OCI-LY1 (cell line): ENCODE data around the gene HBD.

Experiments
- EZH2 ChIP-seq: fragments of 200-600 bp; sonication (generic), shearing (Covaris generic); IDR thresholded peaks from 2 replicates; pipeline ENCODE4 v1.8.0; 2017; ENCODE audit warnings: borderline replicate concordance, mixed run types, mild to moderate bottlenecking, antibody characterized with exemption, low read length, moderate library complexity, mixed read lengths
- TF ChIP-seq, protein P1 (sequence below): fragments of 200-600 bp; sonication (generic), shearing (Covaris generic); IDR thresholded peaks from 2 replicates; pipeline ENCODE4 v1.5.1; 2017; ENCODE audit warnings: mild to moderate bottlenecking, antibody characterized with exemption, low read length, moderate library complexity, mixed read lengths

DNA sequence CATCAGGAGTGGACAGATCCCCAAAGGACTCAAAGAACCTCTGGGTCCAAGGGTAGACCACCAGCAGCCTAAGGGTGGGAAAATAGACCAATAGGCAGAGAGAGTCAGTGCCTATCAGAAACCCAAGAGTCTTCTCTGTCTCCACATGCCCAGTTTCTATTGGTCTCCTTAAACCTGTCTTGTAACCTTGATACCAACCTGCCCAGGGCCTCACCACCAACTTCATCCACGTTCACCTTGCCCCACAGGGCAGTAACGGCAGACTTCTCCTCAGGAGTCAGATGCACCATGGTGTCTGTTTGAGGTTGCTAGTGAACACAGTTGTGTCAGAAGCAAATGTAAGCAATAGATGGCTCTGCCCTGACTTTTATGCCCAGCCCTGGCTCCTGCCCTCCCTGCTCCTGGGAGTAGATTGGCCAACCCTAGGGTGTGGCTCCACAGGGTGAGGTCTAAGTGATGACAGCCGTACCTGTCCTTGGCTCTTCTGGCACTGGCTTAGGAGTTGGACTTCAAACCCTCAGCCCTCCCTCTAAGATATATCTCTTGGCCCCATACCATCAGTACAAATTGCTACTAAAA is 7.5 kb downstream of the HBD start, which contains the start of gene HBB:
- TF ChIP-seq, protein P1, sequence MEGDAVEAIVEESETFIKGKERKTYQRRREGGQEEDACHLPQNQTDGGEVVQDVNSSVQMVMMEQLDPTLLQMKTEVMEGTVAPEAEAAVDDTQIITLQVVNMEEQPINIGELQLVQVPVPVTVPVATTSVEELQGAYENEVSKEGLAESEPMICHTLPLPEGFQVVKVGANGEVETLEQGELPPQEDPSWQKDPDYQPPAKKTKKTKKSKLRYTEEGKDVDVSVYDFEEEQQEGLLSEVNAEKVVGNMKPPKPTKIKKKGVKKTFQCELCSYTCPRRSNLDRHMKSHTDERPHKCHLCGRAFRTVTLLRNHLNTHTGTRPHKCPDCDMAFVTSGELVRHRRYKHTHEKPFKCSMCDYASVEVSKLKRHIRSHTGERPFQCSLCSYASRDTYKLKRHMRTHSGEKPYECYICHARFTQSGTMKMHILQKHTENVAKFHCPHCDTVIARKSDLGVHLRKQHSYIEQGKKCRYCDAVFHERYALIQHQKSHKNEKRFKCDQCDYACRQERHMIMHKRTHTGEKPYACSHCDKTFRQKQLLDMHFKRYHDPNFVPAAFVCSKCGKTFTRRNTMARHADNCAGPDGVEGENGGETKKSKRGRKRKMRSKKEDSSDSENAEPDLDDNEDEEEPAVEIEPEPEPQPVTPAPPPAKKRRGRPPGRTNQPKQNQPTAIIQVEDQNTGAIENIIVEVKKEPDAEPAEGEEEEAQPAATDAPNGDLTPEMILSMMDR = no peak
- no peak for TF ChIP-seq EZH2
